VCaP (cell line): ENCODE measurements around the gene PARD3B.

ENCODE experiments used
- H3K27ac ChIP-seq: fragments of 450-650 bp; 2 replicates; pipeline ENCODE4 v1.5.1; 2017
- TF ChIP-seq, protein P1 (sequence below): fragments of 450-650 bp; conservative IDR thresholded peaks from 2 replicates; pipeline ENCODE4 v1.5.1; 2017; ENCODE audit warnings: mild to moderate bottlenecking, moderate library complexity

The PARD3B gene

DNA sequence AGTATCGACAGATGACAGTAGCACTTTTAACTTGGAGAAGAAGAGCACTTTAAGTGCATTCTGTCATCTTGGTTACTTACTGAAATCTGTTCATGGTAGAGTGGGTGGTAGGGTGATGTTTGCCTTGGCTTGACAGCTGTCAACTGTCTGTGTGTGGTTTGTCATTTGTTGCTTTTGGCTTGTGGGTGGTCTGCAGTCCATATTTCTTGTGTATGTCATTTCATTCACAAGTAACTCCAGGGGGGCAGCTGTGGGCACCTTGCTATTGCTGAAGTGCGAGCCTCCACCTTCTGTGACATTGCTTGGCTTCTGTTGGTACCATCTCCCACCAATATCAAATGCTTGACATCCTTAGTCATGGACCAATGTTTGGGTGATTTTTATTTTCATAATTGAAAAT is 825.5 kb downstream of the PARD3B start:
- no peak overlapping the region for H3K27ac ChIP-seq
- TF ChIP-seq, protein P1, sequence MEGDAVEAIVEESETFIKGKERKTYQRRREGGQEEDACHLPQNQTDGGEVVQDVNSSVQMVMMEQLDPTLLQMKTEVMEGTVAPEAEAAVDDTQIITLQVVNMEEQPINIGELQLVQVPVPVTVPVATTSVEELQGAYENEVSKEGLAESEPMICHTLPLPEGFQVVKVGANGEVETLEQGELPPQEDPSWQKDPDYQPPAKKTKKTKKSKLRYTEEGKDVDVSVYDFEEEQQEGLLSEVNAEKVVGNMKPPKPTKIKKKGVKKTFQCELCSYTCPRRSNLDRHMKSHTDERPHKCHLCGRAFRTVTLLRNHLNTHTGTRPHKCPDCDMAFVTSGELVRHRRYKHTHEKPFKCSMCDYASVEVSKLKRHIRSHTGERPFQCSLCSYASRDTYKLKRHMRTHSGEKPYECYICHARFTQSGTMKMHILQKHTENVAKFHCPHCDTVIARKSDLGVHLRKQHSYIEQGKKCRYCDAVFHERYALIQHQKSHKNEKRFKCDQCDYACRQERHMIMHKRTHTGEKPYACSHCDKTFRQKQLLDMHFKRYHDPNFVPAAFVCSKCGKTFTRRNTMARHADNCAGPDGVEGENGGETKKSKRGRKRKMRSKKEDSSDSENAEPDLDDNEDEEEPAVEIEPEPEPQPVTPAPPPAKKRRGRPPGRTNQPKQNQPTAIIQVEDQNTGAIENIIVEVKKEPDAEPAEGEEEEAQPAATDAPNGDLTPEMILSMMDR: no peak

DNA sequence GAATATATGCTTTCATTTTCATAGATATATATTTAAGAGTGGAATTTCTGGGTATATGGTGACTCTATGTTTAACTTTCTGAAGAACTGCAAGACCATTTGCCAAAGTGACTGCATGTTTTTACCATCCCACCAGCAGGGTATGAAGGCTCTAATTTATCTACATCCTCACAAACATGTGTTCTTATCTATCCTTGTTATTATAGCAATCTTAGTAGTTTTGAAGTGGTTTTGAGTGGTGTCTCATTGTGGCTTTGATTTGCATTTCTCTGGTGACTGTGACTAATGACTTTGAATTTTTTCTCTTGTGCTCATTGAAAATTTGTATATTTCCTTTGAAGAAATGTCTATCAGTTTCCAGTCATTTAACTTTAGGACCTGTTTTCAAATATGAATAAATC is 826.9 kb downstream of the PARD3B start:
- no peak overlapping the region for H3K27ac ChIP-seq
- TF ChIP-seq, protein P1: no peak

DNA sequence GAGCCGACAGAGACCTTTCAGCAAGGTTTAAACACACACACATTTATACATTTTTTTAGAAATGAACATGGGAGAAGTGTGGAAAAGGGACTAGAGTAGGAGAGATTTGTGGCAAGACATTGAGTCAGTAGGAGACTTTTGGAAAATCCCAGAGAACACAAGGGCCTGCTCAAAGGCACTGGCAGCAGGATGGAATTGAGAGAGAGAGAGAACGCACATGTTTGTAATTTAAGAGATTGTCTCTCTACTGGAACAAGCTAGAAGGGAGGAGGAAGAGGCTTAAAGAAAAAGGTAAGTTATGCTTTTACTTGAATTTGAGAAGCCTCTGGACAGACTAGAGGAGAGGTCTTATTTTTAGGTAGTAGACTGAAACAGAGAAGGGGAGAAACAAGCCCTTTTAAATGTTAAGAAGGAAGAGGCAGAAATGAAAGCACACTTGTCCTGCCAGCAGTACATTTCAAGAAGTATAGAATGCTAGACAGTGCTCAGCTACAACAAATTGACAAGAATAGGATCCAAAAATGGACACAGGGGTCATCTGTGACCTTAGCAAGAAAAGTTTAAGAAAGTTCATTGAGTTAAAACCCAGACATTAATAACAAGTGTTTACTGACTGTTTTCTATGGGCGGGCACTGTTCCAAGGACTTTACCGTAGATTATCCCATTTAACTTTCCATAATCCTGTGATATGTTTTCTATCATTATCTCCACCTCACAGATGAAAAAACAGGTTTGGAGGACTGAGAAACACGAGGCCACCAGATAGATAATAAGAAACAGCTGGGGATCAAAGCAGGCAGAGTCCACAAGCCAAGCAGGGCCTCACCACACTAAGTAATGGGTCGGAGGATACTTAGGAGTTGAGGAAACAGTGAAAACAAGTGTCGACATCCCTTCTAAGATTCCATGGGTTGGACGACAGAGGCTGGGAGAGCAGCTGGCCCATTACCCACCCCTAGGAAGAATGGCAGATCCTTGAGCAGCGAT is 830.5 kb downstream of the PARD3B start:
- H3K27ac ChIP-seq: no peak overlapping the region
- TF ChIP-seq, protein P1: no peak

DNA sequence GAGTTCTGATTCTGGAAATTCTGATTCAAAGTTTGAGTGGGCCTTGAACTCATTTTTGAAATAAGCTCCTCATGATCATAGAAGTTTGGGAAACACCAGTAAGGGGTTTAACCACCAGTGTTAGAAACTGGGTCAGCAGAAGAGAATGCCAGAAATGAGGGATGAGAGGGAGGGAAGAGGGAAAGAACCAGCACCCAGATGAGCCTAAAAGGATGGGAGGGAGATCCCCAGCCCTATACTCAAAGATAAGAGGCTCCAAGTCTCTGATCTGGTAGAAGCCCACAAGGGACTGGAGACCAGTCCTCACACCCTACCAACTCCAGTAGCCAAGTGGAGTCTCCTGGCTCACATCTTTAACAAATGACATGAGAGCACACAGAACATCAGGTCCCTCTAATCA is 832.0 kb downstream of the PARD3B start:
- TF ChIP-seq, protein P1: no peak
- no peak overlapping the region for H3K27ac ChIP-seq

DNA sequence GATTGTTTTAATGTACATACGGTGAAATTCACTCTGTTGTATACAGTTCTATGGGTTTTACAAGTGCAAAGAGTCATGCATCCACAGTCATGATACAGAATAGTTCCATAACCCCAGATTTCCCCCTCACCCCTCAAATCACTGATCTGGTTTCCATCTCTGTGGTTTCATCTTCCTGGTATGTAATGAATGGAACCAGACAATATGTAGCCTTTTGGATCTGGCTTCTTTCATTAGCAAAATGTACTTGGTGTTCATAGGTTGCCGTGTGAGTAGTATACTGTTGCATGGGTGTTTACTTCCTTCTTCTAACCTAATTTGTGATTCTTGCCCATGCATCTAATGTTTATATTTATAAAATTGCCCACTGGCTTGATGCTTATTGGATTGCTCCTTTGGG is 838.3 kb downstream of the PARD3B start:
- TF ChIP-seq, protein P1: no peak
- no peak overlapping the region for H3K27ac ChIP-seq

DNA sequence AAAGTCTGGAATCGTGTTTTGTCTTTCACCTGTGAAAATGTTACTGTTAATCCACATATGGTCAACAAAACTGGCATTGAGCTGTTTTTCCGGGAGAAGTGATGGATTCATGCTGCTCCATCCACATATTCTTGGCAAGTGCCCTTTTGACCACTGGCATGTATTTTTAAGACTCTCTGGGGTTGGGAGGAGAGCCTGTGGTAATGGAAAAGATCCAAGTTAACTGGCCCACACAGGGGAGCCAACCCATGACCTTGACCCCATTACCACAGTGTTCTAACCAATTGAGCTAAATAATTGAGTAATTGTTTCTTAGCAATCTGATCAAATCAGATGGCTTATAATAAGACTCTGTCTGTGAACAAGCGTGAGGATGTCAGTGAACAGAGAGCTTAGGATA is 840.8 kb downstream of the PARD3B start:
- no peak overlapping the region for H3K27ac ChIP-seq
- TF ChIP-seq, protein P1: no peak

DNA sequence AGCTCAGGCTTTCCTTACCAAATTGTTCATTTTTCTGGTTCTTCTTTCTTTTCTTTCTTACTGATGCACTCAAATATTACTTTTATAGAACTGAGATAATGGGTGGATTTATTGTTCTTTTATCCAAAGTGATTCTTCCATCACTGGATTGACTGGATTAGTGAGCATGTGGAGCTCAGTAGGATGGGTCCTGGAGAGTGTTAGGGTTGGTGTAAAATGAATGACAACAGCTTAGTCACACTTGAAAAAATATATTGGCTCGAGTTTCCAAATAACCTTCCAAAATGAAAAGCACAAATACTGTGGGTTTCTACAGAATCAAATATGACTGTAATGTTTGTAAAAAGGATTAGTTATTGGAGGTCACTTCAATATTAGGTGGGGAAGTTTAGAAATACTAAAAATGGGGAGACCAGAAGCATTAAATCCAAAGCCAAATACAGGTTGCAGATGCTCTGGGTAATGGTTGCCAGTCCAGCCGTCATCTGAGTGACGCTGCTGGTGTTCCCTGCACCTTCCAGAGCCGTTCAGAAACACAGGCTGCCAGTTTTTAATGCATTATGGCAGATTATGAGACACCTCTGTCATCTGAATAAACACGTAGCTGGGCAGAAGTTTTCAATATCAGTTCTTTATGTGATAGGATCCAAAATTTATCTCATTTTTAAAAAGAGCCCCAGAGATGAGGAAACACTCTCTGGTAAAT is 842.2 kb downstream of the PARD3B start:
- TF ChIP-seq, protein P1: no peak
- no peak overlapping the region for H3K27ac ChIP-seq
